HG03521 (cell line): ENCODE measurements around the gene GABPB1.

Experiments used
- ATAC-seq: cut with Tn5 transposase; IDR thresholded peaks from one replicate; pipeline ENCODE4 v1.9.1; 2021; ENCODE audit warnings: mild to moderate bottlenecking, moderate library complexity; ENCODE audit not compliant: unreplicated experiment

GABPB1 gene

GRCh38 chr15:50345298-50345697, 9.7 kb downstream of the GABPB1 start:
- ATAC-seq = no peak

- no peak for ATAC-seq
These were observed 11.0 kb downstream of the GABPB1 start for GRCh38 chr15:50344006-50344464.

- no peak for ATAC-seq
These were observed 13.3 kb downstream of the GABPB1 start for GRCh38 chr15:50341616-50342136.

GRCh38 chr15:50340416-50340815, 14.6 kb downstream of the GABPB1 start:
- ATAC-seq = no peak

- no peak for ATAC-seq
These were observed 15.3 kb downstream of the GABPB1 start for GRCh38 chr15:50339717-50340116.

GRCh38 chr15:50335251-50335650, 19.7 kb downstream of the GABPB1 start:
- ATAC-seq = no peak

GRCh38 chr15:50333229-50333628, 21.8 kb downstream of the GABPB1 start:
- ATAC-seq = no peak

GRCh38 chr15:50330921-50331320, 24.1 kb downstream of the GABPB1 start:
- ATAC-seq = no peak

- no peak for ATAC-seq
These were observed 26.9 kb downstream of the GABPB1 start for GRCh38 chr15:50328116-50328515.

- ATAC-seq = no peak
These were observed 33.3 kb downstream of the GABPB1 start for GRCh38 chr15:50321680-50322210.

- no peak for ATAC-seq
These were observed 34.5 kb downstream of the GABPB1 start for GRCh38 chr15:50320504-50320903.

GRCh38 chr15:50318697-50319096, 36.3 kb downstream of the GABPB1 start:
- no peak for ATAC-seq

GRCh38 chr15:50315814-50316630, 39.0 kb downstream of the GABPB1 start:
- no peak for ATAC-seq

GRCh38 chr15:50312636-50313035, 42.4 kb downstream of the GABPB1 start:
- no peak for ATAC-seq

GRCh38 chr15:50307799-50308198, 47.2 kb downstream of the GABPB1 start:
- no peak for ATAC-seq

- no peak for ATAC-seq
These were observed 50.2 kb downstream of the GABPB1 start for GRCh38 chr15:50304836-50305235.

GRCh38 chr15:50302581-50302980, 52.4 kb downstream of the GABPB1 start:
- no peak for ATAC-seq

GRCh38 chr15:50298340-50298739, 56.7 kb downstream of the GABPB1 start:
- no peak for ATAC-seq

GRCh38 chr15:50295966-50296365, 59.0 kb downstream of the GABPB1 start:
- no peak for ATAC-seq

GRCh38 chr15:50289749-50290148, 65.2 kb downstream of the GABPB1 start:
- no peak for ATAC-seq

- no peak for ATAC-seq
These were observed 67.5 kb downstream of the GABPB1 start for GRCh38 chr15:50287324-50288116.
